ENCODE data around the gene ATF6. TPM values are rescaled to one million over a fixed set of nuclear protein-coding genes. Genes with fewer than 3 reads are reported as not detected.
"Not testable (repeated sequence)": the region's sequence is repeated elsewhere in the genome, so short reads cannot be mapped to it uniquely, and the experiment has no call there.

The ATF6 gene
- total RNA-seq, 2 experiments from 2014 or later = 18.5 to 20.0 TPM

- peaks cover 2% of the 10 kb centered on the region for H3K27me3 Mint-ChIP-seq
- POLR2A ChIA-PET = interaction anchor here (6.3 kb wide), 1 partner anchor 15 kb away, joined by 55 read pairs; no protein-coding TSS in a partner anchor
- DNase-seq (no peak), ATAC-seq (ENCODE audit: low read depth) (no peak)
- H3K36me3 Mint-ChIP-seq = peaks cover 2% of the 10 kb centered on the region
- H3K4me3 Mint-ChIP-seq = no peak overlapping the region
- H3K9me3 Mint-ChIP-seq = no peaks in the 10 kb centered on the region
- H3K27ac Mint-ChIP-seq = no peak overlapping the region
- H3K4me1 Mint-ChIP-seq = peaks cover 55% of the 10 kb centered on the region
Measured at GRCh38 chr1:161740921-161741320, 25.2 kb upstream of the ATF6 start.

- POLR2A ChIA-PET = no interaction called here
- Mint-ChIP-seq H3K27ac (no peak overlapping the region), H3K4me3 (no peak overlapping the region), H3K27me3 (peaks cover 2% of the 10 kb centered on the region), H3K9me3 (no peaks in the 10 kb centered on the region), H3K4me1 (peaks cover 47% of the 10 kb centered on the region), H3K36me3 (peaks cover 2% of the 10 kb centered on the region)
- ATAC-seq (ENCODE audit: low read depth) (no peak), DNase-seq (no peak)
Measured at GRCh38 chr1:161743231-161743630, 22.9 kb upstream of the ATF6 start.

DNA sequence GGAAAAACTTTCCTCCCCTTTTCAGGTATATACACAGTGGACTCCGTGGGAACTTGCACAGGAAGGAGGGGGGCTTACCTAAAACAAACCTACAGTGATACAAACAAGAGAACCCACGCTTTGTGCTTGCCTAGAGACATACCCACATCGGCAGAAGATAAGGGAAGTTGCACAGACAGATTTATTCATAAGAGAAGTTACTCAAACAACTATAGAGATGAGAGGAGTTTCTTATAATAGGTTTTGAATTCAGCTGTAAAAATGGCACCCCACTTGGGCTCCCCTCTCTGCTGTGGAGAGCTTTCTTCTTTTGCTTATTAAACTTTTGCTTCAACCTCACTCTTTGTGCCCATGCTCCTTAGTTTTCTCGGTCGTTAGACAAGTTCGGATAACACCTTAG is 18.3 kb upstream of the ATF6 start:
- H3K36me3 Mint-ChIP-seq = peaks cover 7% of the 10 kb centered on the region
- no peaks in the 10 kb centered on the region for H3K9me3 Mint-ChIP-seq
- DNase-seq (no peak), ATAC-seq (ENCODE audit: low read depth) (no peak)
- H3K27ac Mint-ChIP-seq = no peak overlapping the region
- POLR2A ChIA-PET = interaction anchor here (1.5 to 2.0 kb wide), 2 partner anchors 9 to 11 kb away, joined by 3 to 7 read pairs; no protein-coding TSS in a partner anchor
- H3K27me3 Mint-ChIP-seq = peaks cover 2% of the 10 kb centered on the region
- peaks cover 37% of the 10 kb centered on the region for H3K4me1 Mint-ChIP-seq
- H3K4me3 Mint-ChIP-seq = no peak overlapping the region

- peak; percentile 95 for ATAC-seq (ENCODE audit: low read depth)
Measured at GRCh38 chr1:161749509-161750407, 16.4 kb upstream of the ATF6 start, which contains the start of gene DUSP12. DUSP12 (plus strand) TSS chr1:161749786; CDS start chr1:161749802, 16 bp downstream.

DNA sequence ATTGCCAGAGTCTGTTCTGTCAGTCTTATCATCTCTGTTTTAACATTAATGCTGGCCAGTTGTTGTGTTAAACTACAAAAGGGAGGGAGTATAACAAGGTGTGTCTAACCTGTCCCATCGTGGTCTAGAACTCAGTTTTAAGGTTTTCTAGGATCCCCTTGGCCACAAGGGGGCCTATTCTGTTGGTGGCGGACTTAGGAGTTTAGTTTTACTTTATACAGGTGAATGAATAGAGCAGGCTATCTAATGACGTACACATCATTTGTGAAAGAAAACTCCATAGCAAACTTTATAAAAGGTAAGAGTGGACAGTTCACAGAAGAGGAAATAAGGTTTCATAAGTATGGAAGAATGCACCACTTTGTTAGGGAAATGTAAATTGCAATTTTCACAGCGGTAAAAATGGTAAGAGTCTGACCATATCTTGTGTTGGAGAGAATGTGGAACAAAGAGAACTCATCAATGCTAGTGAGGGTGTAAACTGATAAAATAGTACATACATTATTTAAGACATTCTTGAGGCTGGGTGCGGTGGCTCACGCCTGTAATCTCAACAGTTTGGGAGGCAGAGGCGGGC is 2.5 kb upstream of the ATF6 start:
- POLR2A ChIA-PET = interaction anchor here (1.0 kb wide), 1 partner anchor 11 kb away, joined by 3 read pairs; no protein-coding TSS in a partner anchor
- H3K4me1 Mint-ChIP-seq = peaks cover 34% of the 10 kb centered on the region

More at GRCh38 chr1:161749509-161750407, 16.4 kb upstream of the ATF6 start, which contains the start of gene DUSP12:
- H3K27ac Mint-ChIP-seq = peak within 1 kb of the TSS; percentile 96
- H3K9me3 Mint-ChIP-seq = peaks cover 4% of the 10 kb centered on the region
- peak within 1 kb of the TSS; percentile 98 for H3K4me3 Mint-ChIP-seq
- POLR2A ChIA-PET = interaction anchor here (1.1 to 2.2 kb wide), 7 partner anchors 8 to 288 kb away, joined by 3 to 16 read pairs (median 6); partner anchors contain the start of gene ATF6
- peaks cover 21% of the 10 kb centered on the region for H3K36me3 Mint-ChIP-seq
- DNase-seq = peak; percentile 84
- H3K27me3 Mint-ChIP-seq = peaks cover 2% of the 10 kb centered on the region
- peaks cover 32% of the 10 kb centered on the region for H3K4me1 Mint-ChIP-seq

DNA sequence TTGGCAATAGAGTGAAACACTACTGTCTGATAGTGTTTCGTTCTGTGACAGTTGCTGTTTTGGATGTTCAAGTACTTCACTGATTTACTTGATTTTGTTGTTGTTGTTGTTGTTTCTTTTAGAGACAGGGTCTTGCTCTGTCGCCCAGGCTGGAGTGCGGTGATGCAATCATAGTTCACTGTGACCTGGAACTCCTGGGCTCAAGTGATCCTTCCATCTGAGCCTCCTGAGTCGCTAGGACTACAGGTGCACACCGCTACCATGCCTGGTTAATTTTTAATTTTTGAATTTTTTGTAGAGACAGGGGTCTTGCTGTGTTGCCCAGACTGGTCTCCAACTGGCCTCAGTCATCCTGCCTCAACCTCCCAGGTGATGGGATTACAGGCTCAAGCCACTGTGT is 2.3 kb downstream of the ATF6 start:
- no peak for ATAC-seq (ENCODE audit: low read depth)
- no peak for DNase-seq
- POLR2A ChIA-PET = no interaction called here
- peaks cover 35% of the 10 kb centered on the region for H3K4me1 Mint-ChIP-seq
- no peaks in the 10 kb centered on the region for H3K27me3 Mint-ChIP-seq
- H3K36me3 Mint-ChIP-seq = peaks cover 2% of the 10 kb centered on the region
- H3K9me3 Mint-ChIP-seq = no peaks in the 10 kb centered on the region
- peak overlapping the region; percentile 99 for H3K4me3 Mint-ChIP-seq
- H3K27ac Mint-ChIP-seq = peak overlapping the region; percentile 22

More for the DNA sequence above, 2.5 kb upstream of the ATF6 start:
- Mint-ChIP-seq H3K27me3 (no peaks in the 10 kb centered on the region), H3K27ac (peak overlapping the region; percentile 37), H3K4me3 (peak overlapping the region; percentile 61), H3K9me3 (no peaks in the 10 kb centered on the region), H3K36me3 (peaks cover 5% of the 10 kb centered on the region)
- DNase-seq (no peak), ATAC-seq (ENCODE audit: low read depth) (peak; percentile 51)

DNA sequence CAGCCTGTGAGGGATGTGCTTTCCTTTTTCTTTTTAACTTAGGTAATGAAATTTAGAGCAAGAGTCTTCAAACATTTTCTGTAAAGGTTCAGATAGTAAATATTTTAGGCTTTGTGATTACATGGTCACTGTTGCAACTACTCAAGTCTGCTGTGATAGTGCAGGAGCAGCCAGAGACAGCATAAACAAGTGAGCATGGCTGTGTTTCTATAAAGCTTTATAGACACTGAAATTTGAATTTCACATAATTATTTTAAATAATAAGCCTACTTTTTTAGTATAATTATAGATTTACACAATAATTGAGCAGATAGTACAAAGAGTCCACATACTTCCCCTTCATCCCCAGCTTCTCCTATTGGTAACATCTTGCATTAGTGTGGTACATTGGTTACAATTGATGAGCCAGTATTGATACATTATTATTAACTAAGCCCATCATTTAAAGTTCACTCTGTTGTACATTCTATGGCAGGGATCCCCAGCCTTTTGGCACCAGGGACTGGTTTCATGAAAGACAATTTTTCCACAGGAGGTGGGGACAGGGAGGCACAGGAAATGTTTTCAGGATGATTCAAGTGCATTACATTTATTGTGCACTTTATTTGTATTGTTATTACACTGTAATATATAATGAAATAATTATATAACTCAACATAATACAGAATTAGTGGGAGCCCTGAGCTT is 3.0 kb downstream of the ATF6 start:
- POLR2A ChIA-PET = no interaction called here
- H3K36me3 Mint-ChIP-seq = peaks cover 2% of the 10 kb centered on the region
- no peak overlapping the region for H3K4me3 Mint-ChIP-seq
- DNase-seq (no peak), ATAC-seq (ENCODE audit: low read depth) (no peak)
- H3K4me1 Mint-ChIP-seq = peaks cover 31% of the 10 kb centered on the region
- no peak overlapping the region for H3K27ac Mint-ChIP-seq
- H3K27me3 Mint-ChIP-seq = no peaks in the 10 kb centered on the region
- no peaks in the 10 kb centered on the region for H3K9me3 Mint-ChIP-seq

GRCh38 chr1:161769673-161770045 is 3.5 kb downstream of the ATF6 start:
- H3K9me3 Mint-ChIP-seq; H3K27me3 Mint-ChIP-seq; DNase-seq; POLR2A ChIA-PET; H3K36me3 Mint-ChIP-seq; H3K27ac Mint-ChIP-seq; ATAC-seq (ENCODE audit: low read depth); H3K4me3 Mint-ChIP-seq: not testable (repeated sequence)
- H3K4me1 Mint-ChIP-seq = peaks cover 31% of the 10 kb centered on the region

DNA sequence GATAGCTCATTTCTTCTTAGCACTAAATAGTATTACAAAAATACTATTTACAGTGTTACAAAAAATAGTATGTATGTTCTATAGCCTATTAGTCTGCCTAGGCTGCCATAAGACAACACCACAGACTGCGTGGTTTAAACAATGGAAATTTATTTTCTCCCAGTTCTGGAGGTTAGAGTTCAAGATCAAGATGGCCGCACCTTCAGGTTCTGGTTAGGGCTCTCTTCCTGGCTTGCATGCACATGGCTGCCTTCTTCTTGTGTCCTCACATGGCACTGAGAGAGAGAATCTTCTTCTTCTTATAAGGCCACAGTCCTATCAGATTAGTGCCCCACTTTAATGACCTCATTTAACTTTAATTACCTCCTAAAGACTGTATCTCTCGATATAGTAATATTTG is 4.1 kb downstream of the ATF6 start:
- no peak overlapping the region for H3K27ac Mint-ChIP-seq
- no peak overlapping the region for H3K4me3 Mint-ChIP-seq
- no peak for DNase-seq

GRCh38 chr1:161771161-161771560 is 5.0 kb downstream of the ATF6 start:
- Mint-ChIP-seq H3K9me3 (no peaks in the 10 kb centered on the region), H3K27me3 (no peaks in the 10 kb centered on the region), H3K27ac (no peak overlapping the region), H3K4me3 (no peak overlapping the region), H3K36me3 (peaks cover 2% of the 10 kb centered on the region), H3K4me1 (peaks cover 24% of the 10 kb centered on the region)
- no peak for DNase-seq
- POLR2A ChIA-PET = interaction anchor here (1.0 kb wide), 1 partner anchor 270 kb away, joined by 3 read pairs; no protein-coding TSS in a partner anchor
- peak; percentile 24 for ATAC-seq (ENCODE audit: low read depth)

More for the DNA sequence above, 4.1 kb downstream of the ATF6 start:
- no peaks in the 10 kb centered on the region for H3K27me3 Mint-ChIP-seq
- H3K4me1 Mint-ChIP-seq = peaks cover 26% of the 10 kb centered on the region
- no peak for ATAC-seq (ENCODE audit: low read depth)
- POLR2A ChIA-PET = no interaction called here
- no peaks in the 10 kb centered on the region for H3K9me3 Mint-ChIP-seq
- peaks cover 2% of the 10 kb centered on the region for H3K36me3 Mint-ChIP-seq

DNA sequence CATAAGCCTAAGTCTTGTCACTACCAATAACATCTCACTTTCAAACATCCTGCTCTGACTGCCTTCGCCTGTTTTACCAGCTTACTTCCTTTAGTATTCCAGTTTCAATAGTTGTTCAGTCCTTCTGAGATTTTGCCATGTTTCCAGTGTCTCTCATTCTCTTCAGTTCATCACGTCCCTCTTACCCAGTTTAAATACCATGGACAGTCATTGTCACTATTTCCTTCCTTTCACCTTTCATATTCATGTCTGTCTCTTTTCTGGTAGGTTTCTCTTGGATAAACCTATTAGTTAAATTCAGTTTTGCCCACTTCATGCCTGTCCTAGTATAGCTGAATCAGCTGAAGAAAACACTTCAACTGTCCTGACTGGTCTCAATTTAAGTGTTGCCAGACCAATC is 5.9 kb downstream of the ATF6 start:
- no peak overlapping the region for H3K27ac Mint-ChIP-seq
- no peak overlapping the region for H3K4me3 Mint-ChIP-seq
- peaks cover 2% of the 10 kb centered on the region for H3K36me3 Mint-ChIP-seq
- POLR2A ChIA-PET = interaction anchor here (1.0 kb wide), 1 partner anchor 37 kb away, joined by 5 read pairs; no protein-coding TSS in a partner anchor
- DNase-seq (no peak), ATAC-seq (ENCODE audit: low read depth) (no peak)
- no peaks in the 10 kb centered on the region for H3K27me3 Mint-ChIP-seq
- H3K4me1 Mint-ChIP-seq = peaks cover 20% of the 10 kb centered on the region
- no peaks in the 10 kb centered on the region for H3K9me3 Mint-ChIP-seq

GRCh38 chr1:161772397-161772796 is 6.3 kb downstream of the ATF6 start:
- no peak for DNase-seq
- Mint-ChIP-seq H3K36me3 (peaks cover 2% of the 10 kb centered on the region), H3K27ac (no peak overlapping the region), H3K4me3 (no peak overlapping the region), H3K9me3 (no peaks in the 10 kb centered on the region), H3K4me1 (peaks cover 18% of the 10 kb centered on the region), H3K27me3 (no peaks in the 10 kb centered on the region)
- ATAC-seq (ENCODE audit: low read depth) = no peak
- POLR2A ChIA-PET = interaction anchor here (1.0 kb wide), 1 partner anchor 36 kb away, joined by 5 read pairs; no protein-coding TSS in a partner anchor

DNA sequence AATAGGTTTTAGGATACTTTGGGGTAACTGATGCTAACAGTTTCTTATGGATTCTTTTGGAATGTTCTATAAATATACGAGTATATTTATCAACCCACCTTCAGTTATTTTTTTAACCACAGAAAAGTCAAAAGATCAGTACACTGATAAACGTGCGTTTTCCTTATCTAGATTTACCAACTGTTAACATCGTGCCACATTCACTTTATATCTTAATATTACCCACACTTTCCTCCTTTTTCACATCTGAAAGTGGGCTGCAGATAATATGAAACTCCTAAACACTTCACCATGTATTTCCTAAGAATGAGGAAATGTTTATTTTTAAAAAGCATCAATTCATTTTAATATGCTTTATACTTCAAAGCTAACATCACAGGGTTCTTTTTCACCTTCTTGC is 7.7 kb downstream of the ATF6 start:
- POLR2A ChIA-PET = no interaction called here
- H3K27me3 Mint-ChIP-seq = no peaks in the 10 kb centered on the region
- H3K36me3 Mint-ChIP-seq = peaks cover 3% of the 10 kb centered on the region
- peaks cover 13% of the 10 kb centered on the region for H3K4me1 Mint-ChIP-seq
- DNase-seq (no peak), ATAC-seq (ENCODE audit: low read depth) (no peak)
- no peak overlapping the region for H3K4me3 Mint-ChIP-seq
- no peak overlapping the region for H3K27ac Mint-ChIP-seq
- no peaks in the 10 kb centered on the region for H3K9me3 Mint-ChIP-seq
